Measurements from ENCODE around the gene C2orf92.
"Not testable (repeated sequence)": the region's sequence is repeated elsewhere in the genome, so short reads cannot be mapped to it uniquely, and the experiment has no call there.

Gene C2orf92

GRCh38 chr2:97660044-97660774 lies 9.3 kb upstream of the C2orf92 start:
- DNase-seq, result no peak

- no peak for DNase-seq
These were observed 8.6 kb upstream of the C2orf92 start for GRCh38 chr2:97660775-97661389.

- no peak for DNase-seq
These were observed 7.6 kb upstream of the C2orf92 start for GRCh38 chr2:97661927-97662326.

DNA sequence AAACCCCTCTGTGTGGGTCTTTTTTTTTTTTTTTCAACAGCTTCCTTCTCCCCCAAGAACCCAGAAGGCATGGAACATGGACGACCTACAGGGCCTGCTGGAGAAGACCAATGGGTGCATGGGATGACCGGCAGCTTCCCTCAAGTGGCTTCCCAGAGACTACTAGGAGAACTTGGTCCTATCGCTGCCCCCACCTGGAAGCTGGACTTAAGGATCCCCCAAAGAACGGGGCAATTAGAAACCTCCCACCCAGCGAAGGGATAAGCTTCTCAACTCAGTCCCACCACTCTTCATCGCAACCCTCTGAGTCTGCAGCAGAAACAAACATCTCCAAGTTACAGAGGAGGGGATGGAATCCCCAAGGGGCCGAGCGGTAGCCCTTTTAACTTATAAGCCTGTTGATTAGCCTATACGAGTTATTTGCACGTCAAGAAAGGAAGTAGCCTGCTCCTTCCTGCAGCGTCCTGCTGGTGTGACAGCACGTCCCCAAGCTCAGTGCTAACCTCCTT lies 7.1 kb upstream of the C2orf92 start:
- DNase-seq, result peak; percentile 65

DNA sequence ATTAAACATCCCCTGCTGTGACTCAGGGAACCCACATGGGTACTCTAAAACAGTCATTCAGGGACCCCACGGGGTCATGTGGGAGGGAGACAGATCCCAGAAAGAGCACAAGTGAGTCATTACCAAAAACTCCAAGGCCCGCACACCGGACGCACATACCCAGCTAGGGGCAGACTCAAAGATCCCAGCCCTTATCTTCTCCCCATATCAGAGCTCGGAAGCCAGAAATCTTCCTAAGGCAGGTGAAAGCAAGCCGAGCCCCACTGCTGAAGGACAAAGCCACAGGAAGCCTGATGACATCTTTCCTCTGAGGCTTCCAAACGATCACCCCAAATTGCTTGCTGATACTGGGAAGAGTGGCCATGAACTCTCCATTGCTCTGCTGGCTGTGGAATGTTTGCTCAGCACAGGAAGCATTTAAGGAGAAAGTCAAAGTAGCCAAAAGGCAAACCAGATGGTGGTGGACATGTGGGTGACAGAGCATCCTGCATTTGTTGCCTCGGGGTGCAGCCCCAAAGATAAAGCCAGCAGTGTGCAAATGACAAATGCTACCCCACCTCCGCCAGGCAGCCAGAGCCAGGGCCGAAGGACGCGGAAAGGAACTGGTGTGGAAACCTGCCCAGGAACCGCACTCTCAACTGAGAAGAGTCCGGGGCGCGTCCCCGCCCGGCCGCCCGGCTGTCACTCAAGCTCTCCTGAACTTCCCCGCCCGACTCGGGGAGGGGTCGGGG lies 6.5 kb upstream of the C2orf92 start:
- DNase-seq, result peak; percentile 76

DNA sequence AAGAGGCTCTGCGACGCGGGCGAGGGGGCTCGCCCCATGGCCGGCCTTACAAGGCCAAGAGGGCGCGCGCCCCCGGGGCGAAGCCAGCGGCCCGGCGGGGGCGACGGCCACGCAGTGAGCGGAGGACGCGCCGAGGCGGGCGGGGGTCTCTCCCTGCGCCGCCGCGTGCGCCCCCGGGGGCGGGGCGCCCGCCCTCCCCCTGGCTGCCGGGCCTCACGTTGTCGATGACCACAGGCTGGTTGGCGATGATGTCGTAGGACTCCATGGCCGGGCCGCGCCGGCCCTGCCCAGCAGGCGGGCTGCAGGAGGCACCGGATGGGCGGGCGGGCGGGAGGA lies 5.9 kb upstream of the C2orf92 start:
- no peak for DNase-seq

- DNase-seq, result peak; percentile 99
These were observed 5.4 kb upstream of the C2orf92 start, which contains the start of gene ACTR1B for GRCh38 chr2:97663962-97664635. Gene ACTR1B (minus strand): TSS chr2:97664044. CDS start chr2:97663890, 154 bp downstream.

- DNase-seq, result peak; percentile 89
These were observed 4.9 kb upstream of the C2orf92 start for GRCh38 chr2:97664636-97664970.

GRCh38 chr2:97670471-97670870 lies 958 bp downstream of the C2orf92 start:
- DNase-seq, result no peak

GRCh38 chr2:97671526-97671925 lies 2.0 kb downstream of the C2orf92 start:
- no peak for DNase-seq

DNA sequence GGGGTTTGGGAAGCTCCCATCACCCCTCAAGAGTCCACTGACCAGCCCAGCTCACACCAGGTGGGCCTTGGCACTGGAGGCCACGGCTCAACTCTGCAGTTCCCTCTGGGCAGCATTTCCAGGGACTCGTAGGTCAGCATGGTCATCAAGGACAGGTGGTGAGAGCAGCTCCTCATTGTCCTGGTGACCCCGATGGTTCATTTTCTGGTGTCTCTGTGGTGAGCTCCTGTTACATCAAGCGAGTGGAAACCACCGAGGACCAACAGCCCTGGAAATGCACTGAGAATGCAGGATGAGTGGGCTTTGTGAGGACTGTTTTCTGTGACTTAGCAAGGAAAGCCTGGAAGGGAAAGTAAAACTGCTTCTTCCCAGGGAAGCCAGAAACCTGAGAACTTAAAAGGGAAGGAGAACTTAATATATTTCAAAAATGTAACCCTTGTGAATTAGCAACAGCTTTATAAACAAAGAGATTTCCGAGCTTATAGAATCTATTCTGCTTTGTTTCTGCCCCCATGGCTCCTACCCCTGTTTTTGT lies 3.2 kb downstream of the C2orf92 start:
- DNase-seq, result not testable (repeated sequence)

GRCh38 chr2:97673182-97673914 lies 3.8 kb downstream of the C2orf92 start:
- peak; percentile 30 for DNase-seq

DNA sequence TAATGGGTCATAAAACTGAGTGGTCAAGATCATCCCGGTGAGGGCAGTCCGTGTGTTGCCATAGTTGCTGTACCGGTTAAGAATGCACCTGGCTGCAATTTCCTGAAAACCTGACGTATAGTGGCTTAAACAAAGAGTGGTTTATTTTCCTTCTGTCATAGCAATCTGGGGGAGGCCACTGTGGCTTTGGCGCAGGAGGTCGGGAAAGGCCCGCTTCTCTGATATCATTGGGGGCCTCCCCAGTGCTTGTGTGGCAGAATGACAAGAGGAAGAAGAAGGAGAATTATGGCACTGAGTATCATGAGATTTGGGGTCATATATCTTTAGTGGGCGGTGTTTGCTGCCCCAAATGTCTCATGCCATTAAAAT lies 4.4 kb downstream of the C2orf92 start:
- peak; percentile 30 for DNase-seq

DNA sequence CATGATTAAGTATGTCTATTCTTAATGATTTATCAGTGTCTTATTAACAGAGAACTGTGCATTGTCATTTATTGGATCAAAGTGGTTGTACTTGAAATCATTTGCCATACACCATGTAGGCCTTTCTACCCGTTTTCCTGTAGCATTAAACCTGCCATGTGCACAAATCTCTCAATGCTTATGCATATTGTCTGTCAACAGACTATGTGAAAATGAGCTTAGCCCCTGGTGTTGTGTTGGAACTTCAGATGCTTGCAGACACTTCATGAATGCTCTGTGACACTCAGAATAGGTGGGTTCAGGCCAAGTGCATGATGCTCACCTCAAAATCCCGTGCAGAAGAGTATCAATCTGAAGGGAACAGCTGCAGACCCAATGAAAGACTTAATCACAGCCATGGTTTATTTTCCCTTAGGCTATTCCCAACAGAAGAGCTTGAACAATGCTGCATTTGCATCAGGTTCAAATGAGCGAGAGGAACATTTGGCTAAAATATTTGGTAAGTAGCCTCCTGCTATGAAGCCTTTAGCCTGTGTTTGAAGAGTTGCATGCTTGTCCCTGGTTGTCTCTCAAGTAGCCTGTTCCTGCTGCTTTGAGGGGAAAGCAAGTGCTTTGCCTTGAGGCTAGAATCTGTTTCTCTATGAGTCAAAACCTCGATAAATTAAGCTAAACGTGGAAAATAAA lies 6.1 kb downstream of the C2orf92 start:
- DNase-seq, result no peak

DNA sequence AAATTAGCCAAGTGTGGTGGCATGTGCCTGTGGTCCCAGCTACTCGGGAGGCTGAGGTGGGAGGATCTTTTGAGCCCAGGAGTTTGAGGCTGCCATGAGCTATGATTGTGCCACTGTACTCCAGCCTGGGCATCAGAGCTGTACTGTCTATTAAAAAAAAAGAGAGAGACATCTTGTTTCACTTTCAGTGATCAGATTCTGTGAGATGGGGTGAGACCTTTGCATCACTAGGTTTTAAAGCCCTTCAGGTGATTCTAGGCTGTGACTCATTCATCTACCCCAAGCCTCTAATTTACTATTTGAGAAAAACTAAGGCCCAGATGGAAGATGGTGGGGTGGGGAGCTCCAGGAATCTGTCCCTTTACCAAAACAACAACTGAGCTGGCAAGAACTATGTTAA lies 7.1 kb downstream of the C2orf92 start:
- DNase-seq, result no peak

GRCh38 chr2:97677480-97677879 lies 8.0 kb downstream of the C2orf92 start:
- no peak for DNase-seq

- DNase-seq, result peak; percentile 64
These were observed 8.8 kb downstream of the C2orf92 start for GRCh38 chr2:97678298-97678697.

GRCh38 chr2:97687235-97687634 lies 17.7 kb downstream of the C2orf92 start:
- not testable (repeated sequence) for DNase-seq

- no peak for DNase-seq
These were observed 18.7 kb downstream of the C2orf92 start for GRCh38 chr2:97688062-97688827.

DNA sequence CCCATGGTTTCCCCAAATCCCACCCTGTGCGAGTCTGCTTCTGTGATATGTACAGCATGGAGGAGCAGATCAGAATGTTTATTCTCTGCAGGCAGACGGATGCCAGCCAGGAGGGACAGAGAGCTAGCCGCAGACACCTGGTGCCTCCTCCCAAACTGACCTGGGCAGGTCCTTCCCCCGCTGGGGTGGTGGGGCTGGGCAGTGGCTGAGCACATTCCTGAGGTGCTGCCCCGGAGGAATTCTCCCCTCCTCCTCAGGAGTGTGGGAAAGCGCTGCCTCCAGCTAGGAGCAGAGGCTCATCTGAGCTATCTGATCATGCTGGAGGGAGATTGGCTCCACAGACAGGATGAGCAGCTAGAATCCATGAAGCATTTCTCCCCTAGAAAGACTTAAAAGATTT lies 21.7 kb downstream of the C2orf92 start:
- DNase-seq, result no peak

DNA sequence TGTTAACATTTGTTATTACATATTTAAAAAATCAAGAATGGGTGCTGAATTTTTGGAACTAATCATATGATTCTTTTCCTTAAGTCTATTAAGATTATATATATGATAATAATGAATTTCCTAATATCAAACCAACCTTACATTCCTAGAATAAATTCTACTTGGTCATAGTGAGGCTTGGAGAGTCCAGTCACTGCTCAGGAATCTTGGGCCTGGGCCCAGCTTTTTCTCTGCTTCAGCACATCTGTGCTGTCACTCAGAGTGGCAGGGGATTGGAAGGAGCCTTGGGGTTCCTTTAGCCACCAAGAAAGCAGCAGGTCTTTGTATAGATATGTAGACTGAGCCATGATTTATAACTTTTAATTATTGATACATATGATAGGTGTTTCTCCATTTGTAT lies 24.0 kb downstream of the C2orf92 start:
- no peak for DNase-seq
